ENCODE data around the gene RNF148.

RNF148 gene

GRCh38 chr7:122702872-122703510 lies at the start of gene RNF148:
RNF148 (minus strand) TSS chr7:122702922; CDS start chr7:122702750, 172 bp downstream.
- DNase-seq (ENCODE audit: low read depth in 3 of 3, low spot score in 1 of 3), result no peak

- no peak for DNase-seq (ENCODE audit: low read depth in 3 of 3, low spot score in 1 of 3)
These were observed 47.7 kb upstream of the RNF148 start for GRCh38 chr7:122750389-122750788.

GRCh38 chr7:122748195-122748594 lies 45.5 kb upstream of the RNF148 start:
- no peak for DNase-seq (ENCODE audit: low read depth in 3 of 3, low spot score in 1 of 3)

DNA sequence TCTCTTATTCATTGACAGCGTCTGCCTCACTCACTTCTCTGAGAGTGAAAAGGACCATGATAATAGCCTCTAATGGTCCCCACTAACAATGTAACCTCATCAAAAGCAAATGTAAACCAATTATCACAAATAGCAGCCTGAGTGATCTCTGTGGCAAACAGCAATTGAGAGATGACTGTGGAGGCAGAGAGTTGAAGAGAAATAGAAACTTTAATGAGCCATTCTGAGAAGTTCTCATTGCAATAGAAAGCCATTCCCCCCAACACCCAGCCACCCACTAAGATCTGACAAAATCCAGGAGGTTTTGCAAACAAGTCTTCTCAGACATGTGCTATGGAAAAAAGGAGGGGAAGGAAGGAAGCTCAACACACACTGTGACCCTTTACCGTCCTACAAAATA lies 44.2 kb upstream of the RNF148 start:
- no peak for DNase-seq (ENCODE audit: low read depth in 3 of 3, low spot score in 1 of 3)

- DNase-seq (ENCODE audit: low read depth in 3 of 3, low spot score in 1 of 3), result no peak
These were observed 40.5 kb upstream of the RNF148 start for GRCh38 chr7:122743211-122743610.

DNA sequence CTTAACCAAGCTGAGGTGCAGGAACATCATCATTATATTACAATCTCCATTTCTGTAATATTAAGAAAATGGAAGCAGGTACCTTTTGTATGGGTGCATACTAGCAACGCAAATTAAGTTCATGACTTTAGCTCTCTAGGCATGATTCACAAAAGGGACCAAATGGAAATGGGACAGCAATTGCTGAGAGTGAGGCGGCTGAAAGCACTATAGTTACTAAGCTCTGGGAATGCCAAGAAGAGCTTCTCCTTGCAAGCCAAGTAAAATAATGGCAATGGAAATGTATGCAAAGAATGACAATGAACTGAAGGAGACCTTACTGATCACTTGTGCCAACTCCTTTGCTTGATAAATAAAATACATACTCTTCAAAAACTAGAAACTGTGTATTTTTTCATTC lies 36.2 kb upstream of the RNF148 start:
- DNase-seq (ENCODE audit: low read depth in 3 of 3, low spot score in 1 of 3), result no peak

GRCh38 chr7:122736183-122736582 lies 33.5 kb upstream of the RNF148 start:
- no peak for DNase-seq (ENCODE audit: low read depth in 3 of 3, low spot score in 1 of 3)

GRCh38 chr7:122727759-122728158 lies 25.0 kb upstream of the RNF148 start:
- DNase-seq (ENCODE audit: low read depth in 3 of 3, low spot score in 1 of 3), result no peak

DNA sequence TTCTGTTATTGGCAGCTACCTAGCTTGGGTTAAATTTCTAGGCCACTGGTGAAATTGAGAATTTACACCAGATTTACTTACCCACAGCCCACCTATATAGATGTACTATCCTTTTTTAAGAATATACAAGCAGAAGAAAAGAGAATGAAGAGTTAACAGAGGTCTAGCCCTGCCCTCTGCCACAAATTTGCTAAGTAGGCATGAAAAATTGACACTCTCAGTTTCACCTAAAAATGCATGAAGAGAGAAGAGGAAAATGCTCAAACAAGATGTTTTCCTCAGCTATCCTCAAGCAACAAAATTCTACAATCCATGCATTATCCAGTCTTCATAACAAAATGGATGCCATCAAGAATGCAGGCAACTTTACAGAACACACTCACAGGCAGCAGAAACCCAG lies 24.6 kb upstream of the RNF148 start:
- no peak for DNase-seq (ENCODE audit: low read depth in 3 of 3, low spot score in 1 of 3)

DNA sequence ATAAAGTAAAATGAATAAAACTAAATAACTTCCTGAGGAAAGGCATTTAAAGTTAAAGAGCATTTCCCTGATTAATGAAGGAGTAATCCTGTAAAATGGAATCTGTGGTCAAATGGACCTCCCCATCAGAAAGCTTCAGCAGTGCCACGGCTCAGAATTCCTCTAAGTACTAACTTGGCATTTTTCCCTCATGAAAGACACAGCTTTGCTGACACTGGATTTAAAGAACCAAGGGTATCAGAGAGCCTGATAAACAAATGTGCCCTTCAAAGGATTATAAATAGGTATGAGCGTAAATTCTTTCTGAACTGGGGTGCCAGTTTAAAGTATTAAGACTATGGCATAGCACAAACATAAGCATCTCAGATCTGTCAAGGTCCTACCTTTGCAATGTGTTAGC lies 24.2 kb upstream of the RNF148 start:
- DNase-seq (ENCODE audit: low read depth in 3 of 3, low spot score in 1 of 3), result no peak

DNA sequence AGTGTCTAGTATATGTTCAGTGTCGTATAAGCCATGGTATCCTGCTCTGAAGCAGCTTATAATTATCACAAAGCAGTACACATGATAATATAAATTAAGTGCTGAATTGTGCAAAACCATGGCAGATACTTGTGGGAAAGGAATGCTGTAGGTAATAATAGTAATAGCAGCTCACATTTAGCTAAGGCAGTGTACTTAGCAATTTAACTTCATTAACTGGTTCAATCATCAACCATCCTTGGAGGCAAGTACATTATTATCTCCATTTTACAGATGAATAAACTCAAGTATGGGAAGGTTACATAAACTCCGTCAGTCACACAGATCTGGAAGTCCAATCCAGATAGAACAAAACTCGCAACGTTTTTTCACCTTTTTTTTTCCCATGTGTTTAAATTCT lies 21.6 kb upstream of the RNF148 start:
- no peak for DNase-seq (ENCODE audit: low read depth in 3 of 3, low spot score in 1 of 3)

- DNase-seq (ENCODE audit: low read depth in 3 of 3, low spot score in 1 of 3), result no peak
These were observed 16.4 kb upstream of the RNF148 start for GRCh38 chr7:122719010-122719578.

GRCh38 chr7:122717356-122718089 lies 14.8 kb upstream of the RNF148 start:
- DNase-seq (ENCODE audit: low read depth in 3 of 3, low spot score in 1 of 3), result no peak

DNA sequence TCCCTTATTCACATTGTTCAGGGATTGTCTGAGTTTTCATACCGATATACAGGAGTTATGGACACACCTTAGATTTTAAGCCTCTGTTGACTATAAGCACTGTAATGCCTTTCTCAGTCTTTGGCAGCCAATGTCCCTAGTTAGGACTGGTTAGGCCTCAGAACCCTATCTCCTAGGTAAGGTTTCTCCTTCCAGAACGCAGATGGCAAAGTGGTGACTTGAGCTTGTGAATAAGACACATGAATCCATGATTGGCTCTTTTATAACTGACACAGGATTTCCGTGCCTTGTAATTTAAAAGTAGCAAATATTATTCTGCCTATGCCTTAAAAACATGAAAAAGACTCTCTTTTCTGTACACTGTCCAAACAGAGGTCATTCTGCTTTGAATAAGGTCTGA lies 12.5 kb upstream of the RNF148 start:
- DNase-seq (ENCODE audit: low read depth in 3 of 3, low spot score in 1 of 3), result no peak

DNA sequence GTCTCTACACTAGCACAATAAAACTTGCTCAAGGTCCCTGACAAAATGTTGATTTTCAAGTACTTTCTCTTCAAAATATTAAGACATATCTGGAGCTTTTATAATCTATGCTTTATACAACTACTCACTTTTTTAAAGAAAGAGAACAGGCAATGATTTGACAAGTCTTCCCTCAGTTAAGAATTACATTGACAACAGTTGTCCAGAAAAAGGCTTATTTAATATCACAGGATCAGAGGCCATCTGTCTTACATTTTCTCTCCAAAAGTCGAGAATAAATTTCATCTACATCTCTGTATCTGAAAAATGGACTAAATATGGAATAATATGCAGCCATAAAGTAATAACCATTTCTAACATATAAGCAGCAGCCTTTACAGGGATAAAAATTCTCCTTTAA lies 8.2 kb upstream of the RNF148 start:
- no peak for DNase-seq (ENCODE audit: low read depth in 3 of 3, low spot score in 1 of 3)

DNA sequence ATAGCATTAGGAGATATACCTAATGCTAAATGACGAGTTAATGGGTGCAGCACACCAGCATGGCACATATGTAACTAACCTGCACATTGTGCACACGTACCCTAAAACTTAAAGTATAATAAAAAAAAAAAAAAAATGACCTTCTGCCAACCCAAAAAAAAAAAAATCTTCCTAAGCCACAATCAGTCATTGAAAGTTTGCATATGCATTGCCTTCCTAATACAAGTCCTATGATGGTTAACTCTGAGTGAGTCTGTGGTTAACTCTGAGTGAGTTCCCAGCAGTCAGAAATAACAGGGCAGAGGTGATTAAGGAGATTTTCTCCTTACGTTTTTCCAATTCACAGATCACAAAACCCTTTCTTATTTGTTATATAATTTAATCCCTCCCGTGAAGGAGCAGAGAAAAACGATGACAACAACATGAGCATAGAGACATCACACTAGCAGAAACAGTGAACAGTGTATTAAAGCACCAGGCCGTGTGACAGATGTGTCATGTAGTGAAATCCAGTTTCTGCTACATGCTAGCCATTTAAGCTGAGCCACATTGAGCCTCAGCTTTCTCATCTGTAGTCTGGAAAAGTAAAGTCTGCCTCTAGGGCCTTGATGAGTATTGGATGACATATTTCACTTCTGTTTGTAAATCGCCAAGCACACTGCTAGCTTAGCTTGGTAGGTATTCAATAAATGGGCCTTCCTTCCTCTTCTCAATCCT lies 7.4 kb upstream of the RNF148 start:
- DNase-seq (ENCODE audit: low read depth in 3 of 3, low spot score in 1 of 3), result no peak

- no peak for DNase-seq (ENCODE audit: low read depth in 3 of 3, low spot score in 1 of 3)
These were observed 4.1 kb upstream of the RNF148 start for GRCh38 chr7:122706836-122707235.

- DNase-seq (ENCODE audit: low read depth in 3 of 3, low spot score in 1 of 3), result no peak
These were observed 3.7 kb downstream of the RNF148 start, which contains the start of gene RNF133 for GRCh38 chr7:122699017-122699416. RNF133 (minus strand) TSS chr7:122699117; CDS start chr7:122698918, 199 bp downstream.

DNA sequence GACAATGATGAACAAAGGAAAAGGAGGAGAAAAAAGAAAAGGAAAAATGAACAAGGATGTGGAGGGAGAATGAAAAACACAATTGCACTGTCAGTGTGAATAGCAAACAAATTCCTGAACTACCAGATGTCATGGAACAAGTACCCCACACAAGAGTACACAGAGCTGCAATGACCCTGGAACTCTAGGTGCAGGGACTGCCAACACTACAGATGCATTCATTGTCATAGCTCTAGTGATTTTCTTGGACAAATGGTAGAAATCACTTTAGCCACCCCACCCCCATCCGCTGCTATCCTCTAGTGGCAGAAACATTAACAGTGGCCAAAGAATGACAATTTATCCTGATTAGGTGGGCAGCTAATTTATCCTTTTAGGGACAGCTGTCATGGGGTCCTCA lies 6.9 kb downstream of the RNF148 start:
- DNase-seq (ENCODE audit: low read depth in 3 of 3, low spot score in 1 of 3), result no peak

- no peak for DNase-seq (ENCODE audit: low read depth in 3 of 3, low spot score in 1 of 3)
These were observed 8.0 kb downstream of the RNF148 start for GRCh38 chr7:122694697-122695096.

DNA sequence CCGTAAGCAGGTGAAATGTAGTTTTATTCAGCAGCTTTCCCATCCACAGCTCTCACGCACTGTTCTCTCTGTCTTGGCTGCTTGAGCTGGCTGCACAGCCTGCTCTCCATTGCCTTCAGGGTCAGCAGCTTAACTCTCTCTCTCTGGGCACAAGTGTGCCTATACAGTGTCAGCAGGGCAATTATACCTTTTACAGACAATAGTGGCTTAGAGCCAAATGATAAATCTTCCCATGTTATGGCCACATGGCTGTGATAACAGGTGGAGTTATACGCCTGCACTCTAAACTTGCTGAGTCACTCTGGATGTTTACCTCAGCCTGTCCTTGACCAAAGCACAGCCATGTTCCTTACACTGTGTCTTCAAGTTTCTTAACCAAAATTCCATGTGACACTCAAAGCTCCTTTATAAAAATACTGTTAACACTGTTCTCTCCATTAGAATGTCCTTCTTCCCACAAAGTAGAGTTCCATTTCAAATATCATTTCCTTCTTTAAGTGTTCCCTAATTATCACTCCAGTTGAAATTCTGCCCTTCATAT lies 9.9 kb downstream of the RNF148 start:
- DNase-seq (ENCODE audit: low read depth in 3 of 3, low spot score in 1 of 3), result no peak
